Lower lobe of right lung (tissue), 2 donors: Measurements from ENCODE around the gene SRL. TPM values are rescaled to one million over a fixed set of nuclear protein-coding genes. Genes with fewer than 3 reads are reported as not detected.

ENCODE experiments used
- ATAC-seq, 2 donors: fragments of 200-7000 bp; cut with Tn5 transposase; one replicate each; pipeline ENCODE4 v1.9.1; 2020 to 2022; ENCODE audit warnings: mild to moderate bottlenecking in 2 of 2, moderate library complexity in 2 of 2
- DNase-seq: peaks from one replicate; pipeline ENCODE4 v3.0.0-alpha.2; 2020
- H3K27ac ChIP-seq: fragments of 200-600 bp; one replicate; pipeline ENCODE4 v1.8.0; 2022
- H3K27me3 ChIP-seq: fragments of 200-600 bp; one replicate; pipeline ENCODE4 v1.8.0; 2022; ENCODE audit warnings: low read depth
- H3K36me3 ChIP-seq: fragments of 200-600 bp; one replicate; pipeline ENCODE4 v1.8.0; 2022; ENCODE audit warnings: mild to moderate bottlenecking
- H3K4me1 ChIP-seq: fragments of 200-600 bp; one replicate; pipeline ENCODE4 v1.8.0; 2022
- H3K4me3 ChIP-seq: fragments of 200-600 bp; one replicate; pipeline ENCODE4 v1.8.0; 2022; ENCODE audit warnings: mild to moderate bottlenecking
- H3K9me3 ChIP-seq: fragments of 200-600 bp; one replicate; pipeline ENCODE4 v1.8.0; 2022
- CTCF ChIP-seq: fragments of 200-600 bp; IDR thresholded peaks from one replicate; pipeline ENCODE4 v1.8.0; 2022; ENCODE audit warnings: antibody characterized with exemption, mild to moderate bottlenecking
- intact Hi-C: fragments of 100-400 bp; cut with DNase I; formaldehyde crosslinking; loops from one replicate; pipeline ENCODE4 v1.11.0; 2022
- total RNA-seq: library from RNA; stranded (reverse); fragmentation: NEBNext Ultra II Directional; extraction: Animal tissue kit (Norgen Biotek cat#: 25700); gene quantifications from one replicate; pipeline ENCODE4 v1.2.1, GENCODE V29; 2021
- donor health status: DM: no; HTN: yes; CAD: no; lungs with severe emphysema.

The SRL gene
- total RNA-seq, 1 donor from 2014 or later, result 1.4 TPM

- Histone ChIP-seq H3K9me3 (no peaks in the 10 kb centered on the region), H3K27ac (no peak overlapping the region), H3K27me3 (no peaks in the 10 kb centered on the region), H3K4me3 (no peak overlapping the region), H3K4me1 (peaks cover 5% of the 10 kb centered on the region), H3K36me3 (no peaks in the 10 kb centered on the region)
- no peak for DNase-seq
- ATAC-seq, result no peak
- TF ChIP-seq CTCF, result no peak
- intact Hi-C loops, result no loop called here
Observed at GRCh38 chr16:4283441-4283840, 41.6 kb upstream of the SRL start.

GRCh38 chr16:4280625-4281024, 38.7 kb upstream of the SRL start:
- H3K4me1 ChIP-seq, result no peaks in the 10 kb centered on the region
- no peaks in the 10 kb centered on the region for H3K36me3 ChIP-seq
- no peak overlapping the region for H3K4me3 ChIP-seq
- intact Hi-C loops, result no loop called here
- no peaks in the 10 kb centered on the region for H3K27me3 ChIP-seq
- no peak for DNase-seq
- H3K27ac ChIP-seq, result no peak overlapping the region
- TF ChIP-seq CTCF, result no peak
- no peak for ATAC-seq
- H3K9me3 ChIP-seq, result no peaks in the 10 kb centered on the region

GRCh38 chr16:4277987-4278513, 36.2 kb upstream of the SRL start:
- no peak overlapping the region for H3K27ac ChIP-seq
- no peak for DNase-seq
- no peak overlapping the region for H3K4me3 ChIP-seq
- no peaks in the 10 kb centered on the region for H3K9me3 ChIP-seq
- H3K27me3 ChIP-seq, result no peaks in the 10 kb centered on the region
- intact Hi-C loops, result no loop called here
- no peaks in the 10 kb centered on the region for H3K36me3 ChIP-seq
- H3K4me1 ChIP-seq, result peaks cover 10% of the 10 kb centered on the region
- no peak for TF ChIP-seq CTCF
- no peak for ATAC-seq

GRCh38 chr16:4275861-4276260, 34.0 kb upstream of the SRL start:
- no peak overlapping the region for H3K27ac ChIP-seq
- intact Hi-C loops, result no loop called here
- H3K4me3 ChIP-seq, result no peak overlapping the region
- H3K4me1 ChIP-seq, result peaks cover 14% of the 10 kb centered on the region
- DNase-seq (no peak), ATAC-seq (no peak)
- H3K9me3 ChIP-seq, result no peaks in the 10 kb centered on the region
- H3K36me3 ChIP-seq, result no peaks in the 10 kb centered on the region
- no peaks in the 10 kb centered on the region for H3K27me3 ChIP-seq
- TF ChIP-seq CTCF, result no peak

GRCh38 chr16:4273858-4274311, 32.0 kb upstream of the SRL start:
- no peaks in the 10 kb centered on the region for H3K27me3 ChIP-seq
- intact Hi-C loops, result no loop called here
- H3K4me3 ChIP-seq, result peak overlapping the region; percentile 65
- H3K9me3 ChIP-seq, result no peaks in the 10 kb centered on the region
- peak; percentile 81 for DNase-seq
- TF ChIP-seq CTCF, result peak; percentile 52
- ATAC-seq, result peak; percentile 60 to 74
- peaks cover 18% of the 10 kb centered on the region for H3K4me1 ChIP-seq
- no peaks in the 10 kb centered on the region for H3K36me3 ChIP-seq
- peak overlapping the region; percentile 93 for H3K27ac ChIP-seq
